Hematopoietic multipotent progenitor cell treated with erythropoietin and hydrocortisone succinate and interleukin-3 and kit ligand, for 15 days (in vitro differentiated cells): ENCODE results near the gene KRT76.
"Not testable (repeated sequence)": the region's sequence is repeated elsewhere in the genome, so short reads cannot be mapped to it uniquely, and the experiment has no call there.

ENCODE experiments used
- DNase-seq: peaks from one replicate; pipeline ENCODE4 v3.0.0-alpha.2; 2015; ENCODE audit warnings: low spot score

KRT76 gene

GRCh38 chr12:52796839-52797528 is 19.8 kb upstream of the KRT76 start:
- peak; percentile 91 for DNase-seq

GRCh38 chr12:52796429-52796794 is 19.3 kb upstream of the KRT76 start:
- no peak for DNase-seq

DNA sequence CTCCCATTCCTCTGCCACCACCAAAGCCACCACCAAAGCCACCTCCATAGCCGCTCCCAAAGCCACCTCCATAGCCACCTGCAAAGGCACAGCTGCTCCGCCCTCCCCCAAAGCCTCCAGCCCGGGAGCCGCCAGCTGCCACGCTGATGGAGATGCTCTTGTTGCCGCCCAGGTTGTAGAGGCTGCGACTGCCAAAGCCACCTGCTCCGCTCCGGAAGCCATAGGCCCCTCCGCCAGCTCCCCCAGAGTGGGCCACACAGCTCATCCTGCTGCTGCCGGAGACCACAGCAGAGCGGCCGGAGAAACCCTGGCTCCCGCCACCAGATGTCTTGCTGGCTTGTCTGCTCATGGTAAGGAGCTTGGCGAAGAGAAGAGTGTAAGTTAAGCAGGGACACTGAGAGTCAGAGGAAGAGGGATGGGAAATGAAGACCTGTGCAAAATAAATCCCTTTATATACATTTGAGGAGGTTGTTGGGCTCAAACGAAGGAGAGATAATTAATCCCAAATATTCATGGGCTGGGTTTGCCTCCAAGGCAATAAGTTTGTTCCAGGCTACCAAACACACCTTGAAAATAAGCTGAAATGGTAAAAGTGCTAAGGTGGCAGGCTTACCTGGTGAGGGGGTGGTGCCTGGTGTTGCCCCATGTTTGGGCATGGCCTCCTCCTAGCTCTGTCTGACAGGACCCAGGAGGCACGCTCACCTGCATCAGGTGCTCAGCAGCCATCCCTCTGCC is 18.7 kb upstream of the KRT76 start, which contains the start of gene KRT3:
Gene KRT3 (minus strand): TSS at position 424 of the 735 bp plus-strand sequence. CDS start 75 bp downstream, at position 349.
- no peak for DNase-seq

DNA sequence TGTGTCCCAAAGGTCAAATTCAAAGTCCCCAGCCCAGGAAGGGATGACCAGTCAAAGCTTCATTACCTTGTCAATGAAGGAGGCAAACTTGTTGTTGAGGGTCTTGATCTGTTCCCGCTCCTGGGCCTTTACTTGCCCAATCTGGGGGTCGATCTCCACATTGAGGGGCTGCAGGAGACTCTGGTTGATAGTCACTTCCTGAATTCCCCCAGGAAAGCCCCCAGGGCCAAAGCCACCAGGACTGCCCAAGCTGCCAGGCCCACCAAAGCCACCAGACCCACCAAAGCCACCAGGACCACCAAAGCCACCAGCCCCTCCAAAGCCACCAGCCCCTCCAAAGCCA is 18.2 kb upstream of the KRT76 start:
- DNase-seq: not testable (repeated sequence)

DNA sequence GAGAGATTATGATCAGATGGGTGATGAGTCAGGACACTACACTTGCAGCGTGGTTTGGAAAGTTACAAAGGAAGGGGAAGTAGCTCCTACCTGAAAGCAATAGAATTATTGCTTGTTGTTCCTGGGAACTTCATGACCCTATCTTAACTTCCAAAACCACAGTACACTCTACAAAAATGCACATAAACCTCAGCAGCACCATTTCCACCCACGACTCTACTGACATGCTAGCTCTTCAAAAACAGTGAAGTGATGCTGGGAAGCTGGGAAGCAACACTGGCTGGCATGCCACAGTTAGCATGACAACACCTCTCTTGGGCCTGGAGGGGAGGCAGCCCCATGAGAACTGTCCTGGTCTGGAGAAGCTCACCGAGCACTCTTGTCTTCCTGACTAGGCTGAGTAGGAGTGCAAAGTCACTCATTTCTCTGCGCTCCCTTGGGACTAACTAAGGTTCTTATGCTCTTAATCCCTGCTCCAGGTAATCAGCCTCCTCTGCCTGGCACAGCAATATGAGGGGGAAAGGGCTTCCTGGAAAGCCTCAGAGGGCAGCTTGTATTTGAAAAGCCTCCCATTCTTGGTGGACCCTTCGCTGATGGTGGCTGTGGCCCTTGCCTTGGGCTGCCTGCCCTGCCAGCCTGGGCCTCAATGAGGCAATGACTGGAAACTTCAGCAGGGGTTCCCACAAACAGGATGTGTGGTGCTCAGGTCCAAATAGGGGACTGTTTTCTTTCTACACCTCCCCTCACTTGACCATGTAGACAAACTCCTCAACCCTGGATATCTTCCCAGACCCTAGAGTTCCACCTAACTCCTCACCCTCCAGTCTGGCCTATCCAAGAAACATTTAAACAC is 17.6 kb upstream of the KRT76 start:
- no peak for DNase-seq

DNA sequence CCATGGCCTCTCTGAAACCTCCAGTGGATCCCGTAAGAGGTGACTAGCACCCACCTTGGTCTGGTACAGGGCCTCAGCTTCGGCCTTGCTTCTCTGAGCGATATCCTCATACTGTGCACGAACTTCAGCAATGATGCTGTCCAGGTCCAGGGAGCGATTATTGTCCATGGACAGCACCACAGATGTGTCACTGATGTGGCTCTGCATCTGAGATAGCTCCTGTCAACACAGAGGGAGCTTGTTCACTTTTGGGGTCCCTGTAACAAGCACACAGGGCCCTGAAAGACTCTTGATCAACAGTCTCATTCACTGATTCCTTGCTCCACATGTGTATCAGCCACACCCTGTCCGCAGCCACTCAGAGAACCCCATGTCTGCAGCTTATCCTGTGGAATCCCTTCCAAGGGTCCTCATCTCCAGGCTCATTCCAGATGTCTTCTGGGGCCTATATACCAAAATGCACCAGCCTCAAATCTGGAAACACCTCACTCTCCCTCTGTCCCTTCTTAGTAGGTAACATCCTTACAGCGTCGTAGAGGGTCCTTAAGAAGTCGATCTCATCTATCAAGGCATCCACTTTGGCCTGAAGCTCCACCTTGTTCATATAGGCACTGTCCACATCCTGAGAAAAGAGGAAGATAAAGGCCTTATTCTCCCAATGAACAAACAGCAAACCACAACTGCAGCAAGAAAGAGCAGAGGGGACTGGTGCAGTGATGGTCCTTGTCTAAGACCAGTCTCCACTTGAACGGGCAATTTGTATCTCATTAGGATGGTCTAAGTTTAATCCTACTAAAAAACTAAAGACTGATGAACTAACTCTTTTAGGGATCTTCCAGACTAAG is 15.3 kb upstream of the KRT76 start:
- no peak for DNase-seq

DNA sequence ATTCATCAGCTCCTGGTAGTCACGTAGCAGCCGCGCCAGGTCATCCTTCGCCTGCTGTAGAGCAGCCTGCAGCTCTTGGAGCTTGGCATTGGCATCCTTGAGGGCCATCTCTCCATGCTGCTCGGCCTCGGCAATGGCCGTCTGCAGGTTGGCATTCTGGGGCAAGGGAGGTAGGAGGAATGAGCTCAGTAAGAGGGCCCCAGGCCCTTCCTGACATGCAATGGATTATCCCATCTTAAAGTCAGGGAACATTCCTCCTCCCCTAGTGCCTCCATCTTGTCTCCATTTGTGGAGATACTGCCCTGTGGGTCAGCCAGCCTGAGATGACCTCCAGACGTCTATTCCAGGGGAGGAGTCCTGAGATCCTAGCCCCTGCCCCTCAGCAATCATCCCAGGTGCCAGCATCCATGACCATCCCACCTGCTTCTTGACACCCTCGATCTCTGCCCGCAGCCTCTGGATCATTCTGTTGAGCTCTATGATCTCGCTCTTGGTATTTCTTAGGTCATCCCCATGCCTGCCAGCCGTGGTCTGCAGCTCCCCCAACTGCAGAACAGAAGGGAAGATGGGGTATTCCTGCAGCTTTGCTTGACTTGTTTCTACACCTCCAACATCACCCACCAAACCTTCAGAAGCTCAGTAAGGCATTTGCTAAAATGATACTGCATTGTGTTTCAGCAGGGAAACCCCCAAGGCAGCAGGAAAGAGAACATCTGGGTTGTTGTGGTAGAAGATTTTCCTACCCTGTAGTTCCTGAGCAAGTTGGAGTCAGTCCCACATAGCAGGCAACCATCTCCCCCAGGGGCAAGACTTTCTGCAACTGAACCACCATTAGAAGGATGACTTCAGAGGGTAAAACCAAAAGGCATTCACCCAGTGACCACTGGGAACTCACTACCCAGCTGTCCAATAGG is 14.4 kb upstream of the KRT76 start:
- no peak for DNase-seq

- DNase-seq: no peak
These were observed 13.5 kb upstream of the KRT76 start for GRCh38 chr12:52790427-52791270.

- DNase-seq: peak; percentile 59
These were observed 12.7 kb upstream of the KRT76 start for GRCh38 chr12:52789637-52790426.

- no peak for DNase-seq
These were observed 11.9 kb upstream of the KRT76 start for GRCh38 chr12:52788876-52789636.

- DNase-seq: no peak
These were observed 11.2 kb upstream of the KRT76 start for GRCh38 chr12:52788192-52788875.

DNA sequence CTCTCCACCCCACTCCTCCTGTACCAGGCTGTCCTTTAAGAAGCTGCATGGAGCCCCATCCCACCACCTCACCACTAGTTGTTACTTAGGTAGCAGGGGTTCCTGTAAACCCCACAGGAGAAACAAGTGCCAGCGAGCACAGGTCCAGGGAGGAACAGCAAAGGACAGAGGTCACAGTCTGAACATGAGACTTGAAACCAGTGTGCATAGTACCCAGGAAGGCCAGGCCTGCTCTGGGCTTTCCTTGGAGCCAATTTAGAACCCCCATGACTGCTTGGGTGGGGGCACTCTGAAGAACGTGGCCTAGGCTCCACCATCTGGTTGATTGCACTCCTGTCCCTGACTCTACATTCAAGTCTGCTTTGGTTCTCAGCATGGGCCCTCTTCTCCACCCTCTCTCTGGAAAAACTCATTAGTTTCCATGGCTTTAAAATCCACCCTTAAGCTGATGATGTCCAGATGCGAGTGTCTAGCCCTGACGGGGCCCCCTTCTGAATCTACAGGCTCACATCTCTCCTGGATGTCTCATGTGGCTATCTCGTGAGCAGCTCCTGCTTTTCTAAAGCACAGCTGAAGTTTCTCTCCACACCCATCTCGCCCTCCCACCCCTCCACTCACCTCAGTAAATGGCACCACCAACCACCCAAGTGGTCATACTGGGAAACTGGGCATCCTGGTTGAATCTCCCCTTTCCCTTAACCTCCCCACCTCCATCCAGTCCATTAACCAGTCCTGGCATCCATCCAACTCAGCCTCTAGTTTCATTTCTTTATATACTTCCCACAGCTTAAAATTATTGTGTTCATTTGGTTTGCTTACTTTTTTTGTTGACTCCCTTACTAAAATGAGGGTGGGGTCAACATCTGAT is 10.4 kb upstream of the KRT76 start:
- peak; percentile 41 for DNase-seq

GRCh38 chr12:52784909-52785308 is 7.8 kb upstream of the KRT76 start:
- no peak for DNase-seq

DNA sequence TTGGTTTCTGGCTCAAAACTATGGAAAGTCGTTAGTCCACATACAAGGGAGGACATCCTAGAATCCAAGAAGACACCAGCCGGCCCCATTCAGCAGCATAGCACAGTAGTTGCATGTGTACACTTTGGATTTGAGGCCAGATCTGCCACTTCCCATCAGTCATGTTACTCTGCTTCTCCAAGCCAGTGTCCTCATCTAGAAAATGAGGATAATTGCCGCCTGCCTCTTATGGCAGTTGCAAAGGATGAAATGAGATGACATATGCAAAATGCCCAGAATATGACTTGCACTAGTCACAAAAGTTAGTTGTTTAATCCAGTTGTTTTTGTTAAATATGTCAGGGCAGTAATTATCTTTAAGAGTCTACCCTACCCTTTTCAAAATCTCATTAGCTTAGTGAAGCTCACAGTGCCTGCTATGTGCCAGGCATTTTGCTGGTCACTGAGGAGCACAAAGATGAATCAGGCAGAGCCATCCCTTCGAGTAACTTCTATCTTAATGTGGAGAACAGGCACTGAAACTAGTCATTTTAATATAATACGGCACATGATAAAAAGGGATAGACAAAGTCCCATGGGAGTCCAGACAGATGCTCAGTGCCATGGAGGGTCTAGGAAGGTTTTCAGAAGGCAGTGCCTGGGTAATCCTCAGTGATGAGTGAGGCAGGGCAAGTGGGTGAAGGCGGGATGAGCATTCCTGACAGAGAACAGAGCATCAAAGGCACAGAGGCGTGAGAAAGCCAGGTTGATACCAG is 6.6 kb upstream of the KRT76 start:
- DNase-seq: no peak

GRCh38 chr12:52782502-52782901 is 5.4 kb upstream of the KRT76 start:
- no peak for DNase-seq
